ENCODE measurements around the gene STX5.
"Not testable (repeated sequence)": the region's sequence is repeated elsewhere in the genome, so short reads cannot be mapped to it uniquely, and the experiment has no call there.

The STX5 gene

GRCh38 chr11:62830904-62831519 is 839 bp downstream of the STX5 start:
- Histone ChIP-seq H3K4me1 (ENCODE audit: control insufficient read depth, low read length) (peaks cover 21% of the 10 kb centered on the region), H3K4me2 (ENCODE audit: low read length) (peak overlapping the region; percentile 99), H3K36me3 (ENCODE audit: control insufficient read depth, low read length) (peaks cover 52% of the 10 kb centered on the region), H3K79me2 (ENCODE audit: control insufficient read depth, low read length) (peaks cover 49% of the 10 kb centered on the region), H4K20me1 (ENCODE audit: control insufficient read depth, insufficient read depth, low read depth, low read length) (no peaks in the 10 kb centered on the region), H3K9me3 (ENCODE audit: control insufficient read depth, insufficient read depth, low read length) (no peaks in the 10 kb centered on the region), H3K4me3 (ENCODE audit: low read length) (peak overlapping the region; percentile 99), H3K9me2 (replicated peaks; ENCODE audit: control insufficient read depth, low read length) (no peaks in the 10 kb centered on the region), H3F3A (ENCODE audit: control insufficient read depth, insufficient read depth) (peaks cover 15% of the 10 kb centered on the region), H3K27me3 (ENCODE audit: control insufficient read depth, low read length) (no peaks in the 10 kb centered on the region), H3K27ac (ENCODE audit: low read depth, low read length) (peak overlapping the region; percentile 73)
- TF ChIP-seq CTCF (IDR thresholded peaks at IDR 0.05; ENCODE audit: low read depth, low read length, poor library complexity, severe bottlenecking) (no peak), EZH2phosphoT487 (IDR thresholded peaks at IDR 0.05; ENCODE audit: borderline replicate concordance, low read length) (no peak)

GRCh38 chr11:62828130-62828529 is 3.7 kb downstream of the STX5 start:
- Histone ChIP-seq H3K36me3 (ENCODE audit: control insufficient read depth, low read length) (peaks cover 52% of the 10 kb centered on the region), H3K79me2 (ENCODE audit: control insufficient read depth, low read length) (peaks cover 39% of the 10 kb centered on the region), H3K4me1 (ENCODE audit: control insufficient read depth, low read length) (peaks cover 18% of the 10 kb centered on the region)
- not testable (repeated sequence) for H3F3A ChIP-seq (ENCODE audit: control insufficient read depth, insufficient read depth); H3K9me3 ChIP-seq (ENCODE audit: control insufficient read depth, insufficient read depth, low read length); H3K9me2 ChIP-seq (replicated peaks; ENCODE audit: control insufficient read depth, low read length); H4K20me1 ChIP-seq (ENCODE audit: control insufficient read depth, insufficient read depth, low read depth, low read length); H3K27me3 ChIP-seq (ENCODE audit: control insufficient read depth, low read length); H3K27ac ChIP-seq (ENCODE audit: low read depth, low read length); H3K4me3 ChIP-seq (ENCODE audit: low read length); H3K4me2 ChIP-seq (ENCODE audit: low read length)

GRCh38 chr11:62823677-62824076 is 8.2 kb downstream of the STX5 start:
- H3K4me2 ChIP-seq (ENCODE audit: low read length), result no peak overlapping the region
- peaks cover 54% of the 10 kb centered on the region for H3K36me3 ChIP-seq (ENCODE audit: control insufficient read depth, low read length)
- H3K79me2 ChIP-seq (ENCODE audit: control insufficient read depth, low read length), result peaks cover 12% of the 10 kb centered on the region
- H3K9me3 ChIP-seq (ENCODE audit: control insufficient read depth, insufficient read depth, low read length), result no peaks in the 10 kb centered on the region
- H4K20me1 ChIP-seq (ENCODE audit: control insufficient read depth, insufficient read depth, low read depth, low read length), result no peaks in the 10 kb centered on the region
- H3K4me3 ChIP-seq (ENCODE audit: low read length), result no peak overlapping the region
- no peaks in the 10 kb centered on the region for H3K4me1 ChIP-seq (ENCODE audit: control insufficient read depth, low read length)
- H3F3A ChIP-seq (ENCODE audit: control insufficient read depth, insufficient read depth), result no peaks in the 10 kb centered on the region
- no peak for TF ChIP-seq CTCF (IDR thresholded peaks at IDR 0.05; ENCODE audit: low read depth, low read length, poor library complexity, severe bottlenecking)
- TF ChIP-seq EZH2phosphoT487 (IDR thresholded peaks at IDR 0.05; ENCODE audit: borderline replicate concordance, low read length), result no peak
- no peak overlapping the region for H3K27ac ChIP-seq (ENCODE audit: low read depth, low read length)
- H3K9me2 ChIP-seq (replicated peaks; ENCODE audit: control insufficient read depth, low read length), result no peaks in the 10 kb centered on the region
- H3K27me3 ChIP-seq (ENCODE audit: control insufficient read depth, low read length), result no peaks in the 10 kb centered on the region

- H3K27ac ChIP-seq (ENCODE audit: low read depth, low read length), result no peak overlapping the region
- TF ChIP-seq EZH2phosphoT487 (IDR thresholded peaks at IDR 0.05; ENCODE audit: borderline replicate concordance, low read length), result no peak
- no peak for TF ChIP-seq CTCF (IDR thresholded peaks at IDR 0.05; ENCODE audit: low read depth, low read length, poor library complexity, severe bottlenecking)
These were observed 14.7 kb downstream of the STX5 start for GRCh38 chr11:62817129-62817528.

More at GRCh38 chr11:62817129-62817528, 14.7 kb downstream of the STX5 start:
- H3K9me2 ChIP-seq (replicated peaks; ENCODE audit: control insufficient read depth, low read length), result no peaks in the 10 kb centered on the region
- no peak overlapping the region for H3K4me3 ChIP-seq (ENCODE audit: low read length)
- no peaks in the 10 kb centered on the region for H3K79me2 ChIP-seq (ENCODE audit: control insufficient read depth, low read length)
- H3K27me3 ChIP-seq (ENCODE audit: control insufficient read depth, low read length), result no peaks in the 10 kb centered on the region
- H3K4me2 ChIP-seq (ENCODE audit: low read length), result no peak overlapping the region
- no peaks in the 10 kb centered on the region for H3K9me3 ChIP-seq (ENCODE audit: control insufficient read depth, insufficient read depth, low read length)
- H4K20me1 ChIP-seq (ENCODE audit: control insufficient read depth, insufficient read depth, low read depth, low read length), result no peaks in the 10 kb centered on the region
- H3K4me1 ChIP-seq (ENCODE audit: control insufficient read depth, low read length), result no peaks in the 10 kb centered on the region
- H3F3A ChIP-seq (ENCODE audit: control insufficient read depth, insufficient read depth), result no peaks in the 10 kb centered on the region
- H3K36me3 ChIP-seq (ENCODE audit: control insufficient read depth, low read length), result peaks cover 11% of the 10 kb centered on the region
